Thyroid gland (tissue), 4 donors: ENCODE data around the gene NCAPH2. TPM values are rescaled to one million over a fixed set of nuclear protein-coding genes. Genes with fewer than 3 reads are reported as not detected.

ENCODE experiments used
- DNase-seq, 2 donors: peaks; one replicate each; pipeline ENCODE4 v3.0.0-alpha.2; 2019
- H3K27ac ChIP-seq, 3 donors: fragments of 200-600 bp; sonication (generic); 1 replicate in 2 of 3; 2 replicates in 1 of 3; pipeline ENCODE4 v1.5.1; 2016 to 2019; ENCODE audit warnings: mild to moderate bottlenecking in 1 of 3, moderate library complexity in 1 of 3
- H3K27me3 ChIP-seq: fragments of 200-600 bp; sonication (generic); one replicate; pipeline ENCODE4 v1.5.1; 2019
- H3K36me3 ChIP-seq, 2 donors: fragments of 200-600 bp; sonication (generic); one replicate each; pipeline ENCODE4 v1.5.1; 2016 to 2019
- H3K4me1 ChIP-seq, 2 donors: fragments of 200-600 bp; sonication (generic); one replicate each; pipeline ENCODE4 v1.5.1; 2017 to 2019
- H3K4me3 ChIP-seq, 3 donors: fragments of 200-600 bp; sonication (generic); replicated peaks in 1 of 3; 1 replicate in 2 of 3; 2 replicates in 1 of 3; pipeline ENCODE4 v1.5.1; 2016; ENCODE audit warnings: mild to moderate bottlenecking in 1 of 3
- H3K9me3 ChIP-seq: fragments of 200-600 bp; sonication (generic); one replicate; pipeline ENCODE4 v1.5.1; 2017
- CTCF ChIP-seq, 6 experiments: fragments of 200-600 bp in 3 of 6; fragments of 450-650 bp in 3 of 6; sonication (generic) in 3 of 6; IDR thresholded peaks; one replicate each; pipeline ENCODE4 v1.5.1; 2016 to 2019; ENCODE audit warnings: antibody characterized with exemption in 6 of 6, mild to moderate bottlenecking in 2 of 6, inconsistent platforms in 1 of 6, moderate library complexity in 1 of 6
- POLR2A ChIP-seq, 2 donors: fragments of 450-650 bp; IDR thresholded peaks; one replicate each; pipeline ENCODE4 v1.6.1; 2017; ENCODE audit warnings: antibody characterized with exemption in 2 of 2, mild to moderate bottlenecking in 2 of 2, moderate library complexity in 1 of 2
- WGBS, 2 donors: methylation state at CpG; one replicate each; pipeline ENCODE4 v1.1.5; 2017; 5-methylcytosine and 5-hydroxymethylcytosine counted together
- intact Hi-C: fragments of 100-400 bp; cut with DNase I; formaldehyde crosslinking; loops from one replicate; pipeline ENCODE4 v1.15.1; 2023
- total RNA-seq, 4 donors: library from RNA; depleted of rRNA; stranded (reverse); fragments of >200 nt; gene quantifications; one replicate each; pipeline ENCODE4 v1.2.3, GENCODE V29; 2016

Gene NCAPH2
- total RNA-seq, 4 donors from 2014 or later, result 39.6 to 47.5 (median 43.1) TPM

- Histone ChIP-seq H3K27me3 (no peaks in the 10 kb centered on the region), H3K4me3 (no peak overlapping the region), H3K27ac (no peak overlapping the region), H3K4me1 (peaks cover 40 to 47% of the 10 kb centered on the region in 2 donors), H3K36me3 (no peaks in the 10 kb centered on the region), H3K9me3 (no peaks in the 10 kb centered on the region)
- 85 to 87% methylated on average over 7 of the region's 7 CpGs for WGBS, 2 donors
- DNase-seq, result no peak
- TF ChIP-seq CTCF (IDR thresholded peaks at IDR 0.05) (no peak), POLR2A (IDR thresholded peaks at IDR 0.05) (no peak)
- intact Hi-C loops, result no loop called here
Measured at GRCh38 chr22:50476868-50477267, 31.2 kb upstream of the NCAPH2 start.

- Histone ChIP-seq H3K27ac (no peak overlapping the region), H3K27me3 (no peaks in the 10 kb centered on the region), H3K9me3 (no peaks in the 10 kb centered on the region), H3K4me3 (no peak overlapping the region), H3K36me3 (no peaks in the 10 kb centered on the region), H3K4me1 (peaks cover 38 to 46% of the 10 kb centered on the region in 2 donors)
- WGBS, 2 donors, result 89 to 97% methylated on average over 12 of the region's 12 CpGs
- TF ChIP-seq CTCF (IDR thresholded peaks at IDR 0.05) (no peak), POLR2A (IDR thresholded peaks at IDR 0.05) (no peak)
- intact Hi-C loops, result no loop called here
- no peak for DNase-seq
Measured at GRCh38 chr22:50477923-50478322, 30.1 kb upstream of the NCAPH2 start.

GRCh38 chr22:50479721-50480120 lies 28.3 kb upstream of the NCAPH2 start:
- whole genome bisulfite sequencing, 2 donors, result 35 to 38% methylated on average over 11 of the region's 11 CpGs
- Histone ChIP-seq H3K4me3 (no peak overlapping the region), H3K27me3 (no peaks in the 10 kb centered on the region), H3K27ac (peak overlapping the region; percentile 12 to 92 (median 24)), H3K9me3 (no peaks in the 10 kb centered on the region), H3K36me3 (no peaks in the 10 kb centered on the region), H3K4me1 (peaks cover 39 to 51% of the 10 kb centered on the region in 2 donors)
- intact Hi-C loops, result no loop called here
- no peak for TF ChIP-seq CTCF (IDR thresholded peaks at IDR 0.05)
- TF ChIP-seq POLR2A (IDR thresholded peaks at IDR 0.05), result peak in 1 of 2 donors; percentile 28
- DNase-seq, result peak; percentile 57 to 59

- no peaks in the 10 kb centered on the region for H3K27me3 ChIP-seq
Measured at GRCh38 chr22:50481045-50481439, 27.0 kb upstream of the NCAPH2 start.

More at GRCh38 chr22:50481045-50481439, 27.0 kb upstream of the NCAPH2 start:
- Histone ChIP-seq H3K27ac (peak overlapping the region; percentile 73 to 92 (median 86)), H3K4me1 (peaks cover 46 to 56% of the 10 kb centered on the region in 2 donors), H3K36me3 (no peaks in the 10 kb centered on the region), H3K4me3 (peak overlapping the region; percentile 24 to 58 (median 54)), H3K9me3 (no peaks in the 10 kb centered on the region)
- WGBS, 2 donors, result 30% methylated on average over 2 of the region's 45 CpGs; no CpG with 5 or more reads in 1 of the 2 donors
- no peak for DNase-seq
- intact Hi-C loops, result no loop called here
- no peak for TF ChIP-seq POLR2A (IDR thresholded peaks at IDR 0.05)
- TF ChIP-seq CTCF (IDR thresholded peaks at IDR 0.05), result no peak
